ENCODE data around the gene IGF1.

GRCh38 chr12:102507301-102507700 is 26.9 kb upstream of the IGF1 start:
- TF ChIP-seq CREB3 (tag; conservative IDR thresholded peaks at IDR 0.05; ENCODE audit: low read depth) (no peak), RAD21 (CRISPR knock-in tag; conservative IDR thresholded peaks at IDR 0.05 in 1 of 2, IDR thresholded peaks at IDR 0.05 in 1 of 2) (no peak)

Data from K562 (cell line).